ENCODE measurements around the gene ALK. TPM values are rescaled to one million over a fixed set of nuclear protein-coding genes. Genes with fewer than 3 reads are reported as not detected.

The ALK gene
- total RNA-seq, 1 experiment from 2014 or later = 0.26 TPM

DNA sequence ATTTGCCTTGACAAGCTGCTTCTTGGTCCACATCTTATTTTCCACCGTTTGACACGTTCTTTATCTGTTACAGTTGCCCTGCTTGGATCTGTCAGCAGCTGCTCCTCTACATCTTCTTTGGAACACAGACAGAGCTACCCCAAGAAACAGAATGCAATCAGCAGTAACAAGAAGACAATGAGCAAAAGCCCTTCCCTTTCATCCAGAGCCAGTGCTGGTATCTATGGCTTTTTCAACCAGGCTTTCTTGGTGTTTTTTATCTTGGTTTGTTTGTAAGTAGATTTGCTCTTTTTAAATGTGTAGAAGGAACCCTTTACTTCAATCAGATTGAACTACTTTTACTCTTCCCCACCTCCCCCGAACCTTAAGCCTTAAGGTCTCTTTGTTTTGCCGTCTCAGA is 764.3 kb downstream of the ALK start:
- no peak for DNase-seq (ENCODE audit: low spot score)

DNA sequence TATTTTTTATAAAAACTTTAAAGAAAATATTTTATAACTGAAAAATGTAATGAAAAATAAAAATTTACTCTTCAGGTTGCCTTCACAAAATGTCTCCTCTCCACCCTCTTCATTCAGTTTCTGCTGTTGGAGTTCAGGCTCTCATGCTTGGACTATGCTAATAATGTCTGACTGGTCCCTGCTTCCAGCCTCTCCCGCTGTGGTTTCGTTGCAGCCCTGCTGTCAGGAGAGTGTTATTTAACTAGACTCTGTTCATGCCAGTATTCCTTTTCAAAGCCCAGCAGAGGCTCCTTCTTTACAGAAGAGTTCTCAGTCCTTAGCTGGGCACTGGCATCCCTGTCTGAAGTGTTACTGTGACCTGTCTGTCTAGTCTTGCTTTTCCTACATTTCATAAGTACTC is 765.8 kb downstream of the ALK start:
- no peak for DNase-seq (ENCODE audit: low spot score)

DNA sequence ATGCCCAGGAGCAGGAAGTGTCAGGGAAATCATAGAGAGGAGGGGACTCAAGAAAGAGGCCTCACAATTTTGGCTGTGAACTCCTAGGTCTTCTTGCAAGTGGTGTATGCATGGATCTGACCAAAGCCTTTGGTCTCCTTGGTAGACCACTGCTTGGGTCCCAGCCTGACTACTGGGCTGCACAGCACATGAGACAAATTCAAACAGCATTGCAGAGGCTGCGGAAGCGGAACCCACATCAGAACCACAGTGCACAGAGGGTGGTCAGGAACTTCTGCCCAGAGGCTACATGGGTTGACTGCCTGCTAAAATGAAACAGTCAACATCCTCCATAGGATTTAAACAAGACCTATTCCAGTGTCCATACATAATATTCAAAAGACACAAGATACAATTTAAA is 766.8 kb downstream of the ALK start:
- DNase-seq (ENCODE audit: low spot score) = no peak

DNA sequence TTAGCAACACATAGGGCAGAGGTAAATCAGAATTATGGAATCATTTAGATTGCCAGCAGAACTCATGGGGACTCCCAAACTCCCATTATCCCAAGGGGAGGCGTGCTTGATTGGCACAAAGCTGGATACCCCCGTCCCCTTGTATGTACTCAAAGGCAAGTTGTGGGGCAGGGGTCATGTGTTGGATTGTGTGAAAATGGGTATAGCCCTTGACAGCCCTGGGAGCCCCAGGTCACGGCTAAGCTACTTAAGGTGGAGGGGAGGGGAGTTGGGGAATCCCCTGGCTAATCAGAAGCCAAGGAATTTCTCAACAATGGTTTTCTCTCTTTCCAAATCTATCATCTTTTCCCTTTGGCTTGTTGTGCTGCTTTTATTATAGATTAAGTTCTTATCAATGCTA is 773.4 kb downstream of the ALK start:
- no peak for DNase-seq (ENCODE audit: low spot score)

DNA sequence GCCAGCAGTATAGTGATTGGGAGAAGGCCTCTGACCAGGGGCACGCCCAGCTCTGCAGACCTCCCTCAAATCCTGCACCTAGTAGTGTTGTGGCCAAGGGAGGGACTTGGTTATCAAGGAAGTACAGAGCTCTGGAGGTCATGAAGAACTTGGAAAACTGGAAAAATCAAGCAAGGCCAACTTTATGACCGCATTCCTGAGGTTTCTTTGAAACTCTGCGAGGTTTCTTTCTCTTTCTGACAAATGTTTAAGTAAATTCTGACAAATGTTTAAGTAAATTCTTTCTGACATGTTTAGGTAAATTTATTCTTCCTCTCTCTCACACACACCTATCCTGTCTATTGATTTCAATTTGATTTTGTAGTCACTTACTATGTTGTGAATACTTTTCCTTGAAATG is 775.2 kb downstream of the ALK start:
- DNase-seq (ENCODE audit: low spot score) = no peak

DNA sequence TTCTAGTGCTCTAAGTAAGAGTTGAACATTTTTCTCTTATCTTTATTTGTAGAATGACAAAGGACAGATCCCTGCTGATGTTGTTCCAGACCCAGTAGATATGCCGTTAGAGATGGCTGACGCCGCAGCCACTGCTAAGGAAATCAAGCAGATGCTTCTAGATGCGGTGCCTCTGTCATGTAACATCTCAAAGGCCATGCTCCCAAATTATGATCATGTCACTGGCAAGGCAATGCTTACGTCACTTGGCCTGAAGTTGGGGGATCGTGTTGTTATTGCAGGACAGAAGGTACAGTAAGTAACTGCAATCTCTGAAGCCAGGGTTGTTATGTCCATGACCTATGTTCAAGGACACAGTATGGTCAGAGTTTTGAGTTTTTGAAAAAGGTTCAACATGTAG is 777.7 kb downstream of the ALK start:
- DNase-seq (ENCODE audit: low spot score) = no peak

Other genes with a start within 250 kb of the ALK start
- gene YPEL5, start 225.4 kb upstream of the ALK start, total RNA-seq (2014; rRNA removed; shearing (Covaris generic)) = 91.4 and 112 TPM in 2 replicates

Measured in A172 (cell line).